Measurements from ENCODE around the gene INSR. TPM values are rescaled to one million over a fixed set of nuclear protein-coding genes. Genes with fewer than 3 reads are reported as not detected.

Gene INSR
- polyA plus RNA-seq, 1 of the 3 experiments (the other 2 are of a cell fraction) = 3.6 TPM

- Histone ChIP-seq H3K4me2 (peak overlapping the region; percentile 96), H3K9me2 (no peaks in the 10 kb centered on the region), H3K27me3 (ENCODE audit: insufficient read depth) (no peaks in the 10 kb centered on the region; the same call in none of the 2 replicates), H2AFZ (ENCODE audit: low read depth) (peak overlapping the region; percentile 96), H3K27ac (ENCODE audit: low read depth in 2 of 2, low read length in 1 of 2) (no peak overlapping the region), H3K79me2 (ENCODE audit: insufficient read depth) (no peaks in the 10 kb centered on the region), H3K9ac (peak overlapping the region; percentile 43; the same call in 1 of the 2 replicates), H3F3A (replicated peaks; ENCODE audit: insufficient read depth) (no peaks in the 10 kb centered on the region), H4K20me1 (ENCODE audit: insufficient read depth) (no peaks in the 10 kb centered on the region), H3K9me3 (no peaks in the 10 kb centered on the region), H3K36me3 (replicated peaks in 1 of 2; ENCODE audit: control insufficient read depth in 1 of 2, insufficient read depth in 2 of 2, low read length in 1 of 2) (no peaks in the 10 kb centered on the region), H3K4me3 (ENCODE audit: low read depth in 2 of 2, low read length in 1 of 2) (peak overlapping the region; percentile 62 to 72), H3K4me1 (ENCODE audit: control insufficient read depth in 1 of 2, insufficient read depth in 2 of 2, low read depth in 1 of 2, low read length in 1 of 2) (peaks cover 5 to 7% of the 10 kb centered on the region in 2 experiments; a peak in 2 of 4 replicates)
- WGBS (ENCODE audit: low lambda C conversion rate) = 3% methylated on average over 29 of the region's 43 CpGs
- ChIA-PET POLR2A (interaction anchor here (0.5 to 1.6 kb wide), 4 partner anchors 96 to 200 kb away, joined by 3 to 13 read pairs (median 3); no protein-coding TSS in a partner anchor), CTCF (interaction anchor here (0.9 to 1.3 kb wide), 4 partner anchors 9 to 96 kb away, joined by 3 to 9 read pairs (median 4); no protein-coding TSS in a partner anchor)
- DNase-seq = peak; percentile 86
- TF ChIP-seq NFIC (IDR thresholded peaks at IDR 0.05; ENCODE audit: borderline replicate concordance) = no peak
- TF ChIP-seq FOXJ3 (CRISPR knock-in tag; IDR thresholded peaks at IDR 0.05) = no peak
- no peak for TF ChIP-seq REST (IDR thresholded peaks at IDR 0.05; ENCODE audit: low read depth, low read length)
- no peak for TF ChIP-seq GABPA (IDR thresholded peaks at IDR 0.05; ENCODE audit: low read depth)
- peak; percentile 53 for TF ChIP-seq NRF1 (IDR thresholded peaks at IDR 0.05; ENCODE audit: low read depth, low read length)
- no peak for TF ChIP-seq PBX3 (IDR thresholded peaks at IDR 0.05)
- TF ChIP-seq RXRA (IDR thresholded peaks at IDR 0.05; ENCODE audit: borderline replicate concordance, low read depth) = no peak
- TF ChIP-seq SMC3 (IDR thresholded peaks at IDR 0.05; ENCODE audit: low read depth, low read length) = peak; percentile 28; the same call in 1 of the 2 replicates
- TF ChIP-seq SIN3A (IDR thresholded peaks at IDR 0.05; ENCODE audit: borderline replicate concordance, low read depth, low read length) = no peak
- no peak for TF ChIP-seq MEF2A (IDR thresholded peaks at IDR 0.05; ENCODE audit: borderline replicate concordance, low read depth)
- no peak for TF ChIP-seq EZH2phosphoT487 (IDR thresholded peaks at IDR 0.05; ENCODE audit: borderline replicate concordance, low read depth)
- peak; percentile 65 for TF ChIP-seq RAD21 (IDR thresholded peaks at IDR 0.05; ENCODE audit: low read length)
- TF ChIP-seq ELF1 (IDR thresholded peaks at IDR 0.05) = no peak
- peak; percentile 39; the same call in 1 of the 2 replicates for TF ChIP-seq USF1 (IDR thresholded peaks at IDR 0.05; ENCODE audit: borderline replicate concordance, low read depth)
- TF ChIP-seq RCOR1 (IDR thresholded peaks at IDR 0.05; ENCODE audit: low read length) = no peak
- TF ChIP-seq POLR2AphosphoS5 (IDR thresholded peaks at IDR 0.05; ENCODE audit: low read depth, low read length) = no peak
- no peak for TF ChIP-seq YY1 (IDR thresholded peaks at IDR 0.05; ENCODE audit: low read depth)
- no peak for TF ChIP-seq TAF1 (IDR thresholded peaks at IDR 0.05; ENCODE audit: borderline replicate concordance, low read depth, low read length)
- TF ChIP-seq RFX5 (IDR thresholded peaks at IDR 0.05; ENCODE audit: low read length) = no peak
- TF ChIP-seq, protein P1, sequence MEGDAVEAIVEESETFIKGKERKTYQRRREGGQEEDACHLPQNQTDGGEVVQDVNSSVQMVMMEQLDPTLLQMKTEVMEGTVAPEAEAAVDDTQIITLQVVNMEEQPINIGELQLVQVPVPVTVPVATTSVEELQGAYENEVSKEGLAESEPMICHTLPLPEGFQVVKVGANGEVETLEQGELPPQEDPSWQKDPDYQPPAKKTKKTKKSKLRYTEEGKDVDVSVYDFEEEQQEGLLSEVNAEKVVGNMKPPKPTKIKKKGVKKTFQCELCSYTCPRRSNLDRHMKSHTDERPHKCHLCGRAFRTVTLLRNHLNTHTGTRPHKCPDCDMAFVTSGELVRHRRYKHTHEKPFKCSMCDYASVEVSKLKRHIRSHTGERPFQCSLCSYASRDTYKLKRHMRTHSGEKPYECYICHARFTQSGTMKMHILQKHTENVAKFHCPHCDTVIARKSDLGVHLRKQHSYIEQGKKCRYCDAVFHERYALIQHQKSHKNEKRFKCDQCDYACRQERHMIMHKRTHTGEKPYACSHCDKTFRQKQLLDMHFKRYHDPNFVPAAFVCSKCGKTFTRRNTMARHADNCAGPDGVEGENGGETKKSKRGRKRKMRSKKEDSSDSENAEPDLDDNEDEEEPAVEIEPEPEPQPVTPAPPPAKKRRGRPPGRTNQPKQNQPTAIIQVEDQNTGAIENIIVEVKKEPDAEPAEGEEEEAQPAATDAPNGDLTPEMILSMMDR (IDR thresholded peaks at IDR 0.05) = peak; percentile 30; the same call in 1 of the 2 replicates
- TF ChIP-seq, protein P2, sequence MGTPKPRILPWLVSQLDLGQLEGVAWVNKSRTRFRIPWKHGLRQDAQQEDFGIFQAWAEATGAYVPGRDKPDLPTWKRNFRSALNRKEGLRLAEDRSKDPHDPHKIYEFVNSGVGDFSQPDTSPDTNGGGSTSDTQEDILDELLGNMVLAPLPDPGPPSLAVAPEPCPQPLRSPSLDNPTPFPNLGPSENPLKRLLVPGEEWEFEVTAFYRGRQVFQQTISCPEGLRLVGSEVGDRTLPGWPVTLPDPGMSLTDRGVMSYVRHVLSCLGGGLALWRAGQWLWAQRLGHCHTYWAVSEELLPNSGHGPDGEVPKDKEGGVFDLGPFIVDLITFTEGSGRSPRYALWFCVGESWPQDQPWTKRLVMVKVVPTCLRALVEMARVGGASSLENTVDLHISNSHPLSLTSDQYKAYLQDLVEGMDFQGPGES (IDR thresholded peaks at IDR 0.05; ENCODE audit: low read depth, low read length) = no peak
- TF ChIP-seq EP300 (IDR thresholded peaks at IDR 0.05; ENCODE audit: borderline replicate concordance in 1 of 2, low read depth in 1 of 2, low read length in 1 of 2) = no peak
- no peak for TF ChIP-seq TCF12 (IDR thresholded peaks at IDR 0.05)
- no peak for TF ChIP-seq FOSL2 (IDR thresholded peaks at IDR 0.05; ENCODE audit: borderline replicate concordance, low read depth)
- TF ChIP-seq, protein P3, sequence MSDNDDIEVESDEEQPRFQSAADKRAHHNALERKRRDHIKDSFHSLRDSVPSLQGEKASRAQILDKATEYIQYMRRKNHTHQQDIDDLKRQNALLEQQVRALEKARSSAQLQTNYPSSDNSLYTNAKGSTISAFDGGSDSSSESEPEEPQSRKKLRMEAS (IDR thresholded peaks at IDR 0.05; ENCODE audit: low read depth) = peak; percentile 93
Observed at GRCh38 chr19:7294558-7295212, 471 bp upstream of the INSR start.
